ENCODE data around the gene BUD23. TPM values are rescaled to one million over a fixed set of nuclear protein-coding genes. Genes with fewer than 3 reads are reported as not detected.

BUD23 gene
- total and polyA plus RNA-seq, 2 donors (not counting 1 experiment from before 2014, with no cell fraction given): 62.4 to 63.9 TPM

DNA sequence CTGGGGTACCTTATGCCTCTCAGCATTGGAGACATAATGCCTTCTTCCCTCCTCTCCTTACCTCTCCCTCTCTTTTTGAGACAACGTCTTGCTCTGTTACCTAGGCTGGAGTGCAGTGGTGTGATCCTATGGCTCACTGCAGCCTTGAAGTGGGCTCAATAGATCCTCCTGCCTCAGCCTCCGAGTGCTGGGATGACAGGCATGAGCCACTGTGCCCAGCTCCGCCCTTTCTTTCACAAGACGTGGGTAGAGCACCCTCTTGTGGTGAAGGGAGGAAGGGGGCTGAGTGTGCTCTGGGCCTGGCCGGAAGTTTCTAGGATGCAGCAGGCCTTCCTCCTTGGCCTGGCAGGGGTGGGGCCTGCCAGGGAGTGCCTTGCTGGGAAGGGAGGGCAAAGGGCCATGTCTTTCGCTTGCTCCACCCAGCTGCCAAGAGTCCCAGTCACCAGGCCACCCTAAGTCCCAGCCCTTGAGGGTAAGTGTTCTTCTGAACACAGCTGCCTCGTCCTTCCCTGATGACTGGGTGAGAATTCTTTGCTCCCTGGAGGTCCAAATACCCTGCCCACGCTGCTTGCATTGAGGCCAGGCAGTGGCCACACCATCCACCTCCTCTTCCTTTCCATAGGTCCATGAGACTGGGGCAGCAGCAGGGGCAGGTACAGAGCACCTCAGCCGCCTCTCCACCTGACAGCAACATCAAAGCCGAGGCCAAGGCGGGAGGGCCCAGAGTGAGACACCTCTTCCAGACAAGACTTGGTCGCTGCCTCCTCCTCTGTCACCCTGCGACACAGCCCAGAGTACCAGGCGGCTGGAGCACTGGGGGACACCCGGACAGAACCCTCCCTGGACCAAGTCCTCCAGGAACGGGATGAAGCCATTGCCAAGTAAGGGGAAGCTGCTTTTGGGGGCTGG lies 51.5 kb downstream of the BUD23 start:
- H4K20me1 ChIP-seq (ENCODE audit: control insufficient read depth, insufficient read depth, low read length, poor library complexity, severe bottlenecking): peaks cover 8% of the 10 kb centered on the region
- H3K27ac Mint-ChIP-seq: peak overlapping the region; percentile 37
- peaks cover 0 to 6% (median 0%) of the 10 kb centered on the region in 3 donors for H3K9me3 ChIP-seq (ENCODE audit: control extremely low read depth in 1 of 3, control insufficient read depth in 2 of 3, insufficient read depth in 1 of 3, low read length in 2 of 3)
- H3K4me2 ChIP-seq (replicated peaks; ENCODE audit: low read depth, low read length, poor library complexity, severe bottlenecking): peak overlapping the region; percentile 1
- peaks cover 4% of the 10 kb centered on the region for H3K79me2 ChIP-seq (ENCODE audit: control insufficient read depth, insufficient read depth, low read length)
- no peaks in the 10 kb centered on the region for H3K27me3 ChIP-seq (replicated peaks in 1 of 4; ENCODE audit: control extremely low read depth in 1 of 4, control insufficient read depth in 3 of 4, insufficient read depth in 4 of 4, low read length in 3 of 4)
- H3K9me3 Mint-ChIP-seq (ENCODE audit: insufficient read depth): no peaks in the 10 kb centered on the region
- peak; percentile 81 for DNase-seq
- no peak overlapping the region for H3K4me3 Mint-ChIP-seq
- H3K4me1 ChIP-seq (ENCODE audit: control insufficient read depth in 2 of 2, insufficient read depth in 2 of 2, low read length in 2 of 2): peaks cover 4 to 18% of the 10 kb centered on the region in 2 donors
- POLR2A ChIA-PET: interaction anchor here (0.6 to 1.8 kb wide), 3 partner anchors 12 to 213 kb away, joined by 4 to 5 read pairs (median 4); partner anchors contain the start of gene BAZ1B
- H3K36me3 ChIP-seq (replicated peaks in 1 of 2; ENCODE audit: control extremely low read depth in 1 of 2, control insufficient read depth in 1 of 2, extremely low read depth in 1 of 2, insufficient read depth in 2 of 2, low read length in 1 of 2): peaks cover 0 to 7% of the 10 kb centered on the region in 2 experiments
- no peak overlapping the region for H2AFZ ChIP-seq (ENCODE audit: insufficient read depth, low read depth, low read length, poor library complexity, severe bottlenecking)
- WGBS (ENCODE audit: insufficient coverage): 68% methylated on average over 16 of the region's 16 CpGs
- H3K27me3 Mint-ChIP-seq: peaks cover 3% of the 10 kb centered on the region
- no peak overlapping the region for H3K27ac ChIP-seq (ENCODE audit: low read length in 2 of 2)
- peaks cover 11% of the 10 kb centered on the region for H3K4me1 Mint-ChIP-seq
- CTCF ChIA-PET: interaction anchor here (0.7 to 6.0 kb wide), 15 partner anchors 9 to 155 kb away, joined by 3 to 78 read pairs (median 3); no protein-coding TSS in a partner anchor
- H3K9ac ChIP-seq (ENCODE audit: low read length): no peak overlapping the region
- ATAC-seq (ENCODE audit: low read depth): peak; percentile 16
- TF ChIP-seq EZH2 (IDR thresholded peaks at IDR 0.05; ENCODE audit: borderline replicate concordance, insufficient read depth, low read depth, low read length, poor library complexity, severe bottlenecking): no peak
- TF ChIP-seq, protein P1, sequence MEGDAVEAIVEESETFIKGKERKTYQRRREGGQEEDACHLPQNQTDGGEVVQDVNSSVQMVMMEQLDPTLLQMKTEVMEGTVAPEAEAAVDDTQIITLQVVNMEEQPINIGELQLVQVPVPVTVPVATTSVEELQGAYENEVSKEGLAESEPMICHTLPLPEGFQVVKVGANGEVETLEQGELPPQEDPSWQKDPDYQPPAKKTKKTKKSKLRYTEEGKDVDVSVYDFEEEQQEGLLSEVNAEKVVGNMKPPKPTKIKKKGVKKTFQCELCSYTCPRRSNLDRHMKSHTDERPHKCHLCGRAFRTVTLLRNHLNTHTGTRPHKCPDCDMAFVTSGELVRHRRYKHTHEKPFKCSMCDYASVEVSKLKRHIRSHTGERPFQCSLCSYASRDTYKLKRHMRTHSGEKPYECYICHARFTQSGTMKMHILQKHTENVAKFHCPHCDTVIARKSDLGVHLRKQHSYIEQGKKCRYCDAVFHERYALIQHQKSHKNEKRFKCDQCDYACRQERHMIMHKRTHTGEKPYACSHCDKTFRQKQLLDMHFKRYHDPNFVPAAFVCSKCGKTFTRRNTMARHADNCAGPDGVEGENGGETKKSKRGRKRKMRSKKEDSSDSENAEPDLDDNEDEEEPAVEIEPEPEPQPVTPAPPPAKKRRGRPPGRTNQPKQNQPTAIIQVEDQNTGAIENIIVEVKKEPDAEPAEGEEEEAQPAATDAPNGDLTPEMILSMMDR (IDR thresholded peaks at IDR 0.05): peak; percentile 73
- no peak overlapping the region for H3K4me3 ChIP-seq (ENCODE audit: control extremely low read depth in 1 of 5, extremely low read depth in 1 of 5, insufficient read depth in 1 of 5, low read depth in 2 of 5, low read length in 4 of 5)
- intact Hi-C loops (cut with micrococcal nuclease): loop anchor here (2.0 to 10.0 kb wide), 3 partner anchors 128 to 437 kb away; partner anchors contain the start of genes EIF4H and LIMK1
